GM12878 (cell line): ENCODE measurements around the gene TBL3. TPM values are rescaled to one million over a fixed set of nuclear protein-coding genes. Genes with fewer than 3 reads are reported as not detected.

Source experiments
- ATAC-seq: fragments of 200-7000 bp; cut with Tn5 transposase; 3 replicates; pipeline ENCODE4 v1.9.1; 2020; ENCODE audit warnings: mild to moderate bottlenecking, moderate library complexity
- BruUV-seq: library from RNA; stranded (reverse); fragments of 400-500 nt; replicated peaks from 2 replicates; lab custom pipeline; 2021; lab: Mats Ljungman, UMichigan
- CTCF ChIA-PET: fragments of 300-600 bp; sonication (Branson Sonifier 250); formaldehyde crosslinking; extraction: SDS; loops from one replicate; lab custom pipeline; 2021; ENCODE audit warnings: inconsistent platforms; lab: Yijun Ruan, JAX
- POLR2A ChIA-PET: fragments of 350-600 bp; formaldehyde crosslinking; extraction: SDS; loops from one replicate; lab custom pipeline; 2021; ENCODE audit warnings: inconsistent platforms; lab: Charles Lee
- RAD21 ChIA-PET: fragments of 300-600 bp; sonication (Branson Sonifier 250); formaldehyde crosslinking; loops from one replicate; lab custom pipeline; 2023; ENCODE audit warnings: antibody characterized with exemption; ENCODE audit not compliant: unreplicated experiment; lab: Charles Lee
- SMC1A ChIA-PET: fragments of 300-600 bp; sonication (Branson Sonifier 250); formaldehyde crosslinking; loops from one replicate; lab custom pipeline; 2023; ENCODE audit not compliant: unreplicated experiment, uncharacterized antibody; lab: Charles Lee
- DNase-seq: peaks from one replicate; pipeline ENCODE4 v3.0.0-alpha.2; 2011; ENCODE audit warnings: low read depth, low spot score
- FAIRE-seq: peaks from 3 replicates; lab custom pipeline; 2011; peaks lifted over from hg19 to GRCh38; lab: Jason Lieb, UNC
- H2AFZ ChIP-seq: 2 replicates; pipeline ENCODE4 v1.6.0; 2011; ENCODE audit warnings: low read depth, low read length, control low read depth; ENCODE audit not compliant: control insufficient read depth
- H3K27ac ChIP-seq: 2 replicates; pipeline ENCODE4 v1.5.1; 2011; ENCODE audit warnings: control low read depth; ENCODE audit not compliant: control insufficient read depth, insufficient read depth
- H3K27me3 ChIP-seq, 2 experiments: replicated peaks in 1 of 2; 2 replicates each; pipeline versions ENCODE4 v1.6.0 to v1.6.1; 2011; ENCODE audit warnings: low read length in 1 of 2; ENCODE audit not compliant: control insufficient read depth in 2 of 2, insufficient read depth in 2 of 2
- H3K36me3 ChIP-seq, 2 experiments: 2 replicates each; pipeline ENCODE4 v1.5.1; 2011; ENCODE audit warnings: low read length in 1 of 2; ENCODE audit not compliant: control insufficient read depth in 2 of 2, insufficient read depth in 2 of 2
- H3K4me1 ChIP-seq: 2 replicates; pipeline ENCODE4 v1.6.1; 2011; ENCODE audit warnings: mild to moderate bottlenecking, low read length, moderate library complexity, mixed read lengths; ENCODE audit not compliant: control insufficient read depth, insufficient read depth
- H3K4me2 ChIP-seq: 2 replicates; pipeline ENCODE4 v1.6.0; 2011; ENCODE audit warnings: control low read depth; ENCODE audit not compliant: control insufficient read depth, insufficient read depth
- H3K4me3 ChIP-seq: fragments of 200-600 bp; sonication (generic); 2 replicates; pipeline ENCODE4 v1.5.1; 2016
- H3K79me2 ChIP-seq: 2 replicates; pipeline ENCODE4 v1.6.0; 2011; ENCODE audit warnings: low read length; ENCODE audit not compliant: control insufficient read depth, insufficient read depth
- H3K9ac ChIP-seq: 2 replicates; pipeline ENCODE4 v1.8.0; 2011; ENCODE audit warnings: low read length, control low read depth, mixed read lengths; ENCODE audit not compliant: control insufficient read depth, insufficient read depth
- H3K9me3 ChIP-seq: replicated peaks from 3 replicates; pipeline ENCODE4 v1.5.1; 2011; ENCODE audit warnings: mild to moderate bottlenecking, low read length; ENCODE audit not compliant: control insufficient read depth, insufficient read depth
- H4K20me1 ChIP-seq: 2 replicates; pipeline ENCODE4 v1.6.0; 2011; ENCODE audit not compliant: control insufficient read depth, insufficient read depth
- BHLHE40 ChIP-seq, 2 experiments: fragments of 450-650 bp in 1 of 2; IDR thresholded peaks; 2 replicates each; pipeline ENCODE4 v1.6.1; 2011 to 2017; ENCODE audit warnings: low read depth in 2 of 2, borderline replicate concordance in 1 of 2, improper control_type of control experiment in 1 of 2, low read length in 1 of 2, mild to moderate bottlenecking in 1 of 2
- CREM ChIP-seq: IDR thresholded peaks from 2 replicates; pipeline ENCODE4 v1.6.1; 2014; ENCODE audit warnings: antibody characterized with exemption, low read depth
- EED ChIP-seq: sonication (generic); IDR thresholded peaks from 2 replicates; pipeline ENCODE4 v1.6.1; 2016; ENCODE audit warnings: antibody characterized with exemption, low read depth
- EGR1 ChIP-seq, 2 experiments: IDR thresholded peaks; 1 replicate in 1 of 2; 2 replicates in 1 of 2; pipeline ENCODE4 v1.6.1; 2011 to 2012; ENCODE audit warnings: low read depth in 2 of 2, low read length in 2 of 2, borderline replicate concordance in 1 of 2, mild to moderate bottlenecking in 1 of 2, moderate library complexity in 1 of 2
- FOXM1 ChIP-seq: IDR thresholded peaks from 2 replicates; pipeline ENCODE4 v1.6.1; 2012; ENCODE audit warnings: low read depth, mild to moderate bottlenecking, inconsistent platforms, low read length, moderate library complexity
- HCFC1 ChIP-seq: fragments of 150-350 bp; IDR thresholded peaks from 2 replicates; pipeline ENCODE4 v1.6.1; 2014; ENCODE audit warnings: low read length
- HSF1 ChIP-seq: fragments of 150-350 bp; IDR thresholded peaks from 2 replicates; pipeline ENCODE4 v1.6.1; 2014; ENCODE audit warnings: mild to moderate bottlenecking, low read depth, low read length
- IRF4 ChIP-seq: IDR thresholded peaks from 2 replicates; pipeline ENCODE4 v1.6.1; 2011; ENCODE audit warnings: low read depth, low read length
- NFYA ChIP-seq: IDR thresholded peaks from 2 replicates; pipeline ENCODE4 v1.6.1; 2011; ENCODE audit warnings: low read depth, mild to moderate bottlenecking, low read length, improper control_type of control experiment, borderline replicate concordance
- POLR2AphosphoS2 ChIP-seq: IDR thresholded peaks from 2 replicates; pipeline ENCODE4 v1.6.1; 2011; ENCODE audit warnings: low read depth, mild to moderate bottlenecking, low read length, improper control_type of control experiment, moderate library complexity
- RAD21 ChIP-seq: IDR thresholded peaks from 2 replicates; pipeline ENCODE4 v1.6.1; 2011; ENCODE audit warnings: mild to moderate bottlenecking, low read depth, low read length, moderate library complexity; ENCODE audit not compliant: insufficient read depth
- SMAD5 ChIP-seq: IDR thresholded peaks from 2 replicates; pipeline ENCODE4 v1.6.1; 2016; ENCODE audit warnings: antibody characterized with exemption, low read depth
- YBX1 ChIP-seq: fragments of 450-650 bp; IDR thresholded peaks from 2 replicates; pipeline ENCODE4 v1.6.1; 2016; ENCODE audit warnings: antibody characterized with exemption
- ZSCAN29 ChIP-seq: fragments of 450-650 bp; IDR thresholded peaks from 2 replicates; pipeline ENCODE4 v1.6.1; 2017; ENCODE audit warnings: mild to moderate bottlenecking, moderate library complexity
- WGBS: methylation state at CpG from one replicate; pipeline ENCODE4 v1.1.6; 2016; ENCODE audit warnings: low lambda C conversion rate; ENCODE audit not compliant: insufficient replicate concordance, insufficient coverage; ENCODE audit errors: missing lambda C conversion rate; 5-methylcytosine and 5-hydroxymethylcytosine counted together
- in situ Hi-C: fragments of 300-500 bp; cut with MboI; formaldehyde crosslinking; loops from 9 replicates; pipeline ENCODE4 v1.14.3; 2018; ENCODE audit warnings: mixed read lengths
- intact Hi-C: fragments of 100-400 bp; cut with micrococcal nuclease; formaldehyde crosslinking; loops from one replicate; pipeline ENCODE4 v1.14.2; 2022; ENCODE audit not compliant: unreplicated experiment
- polyA plus RNA-seq, 11 experiments: library from polyadenylated mRNA; depleted of rRNA in 4 of 11; unstranded in 6 of 11; stranded (reverse) in 5 of 11; fragments of >200 nt; fragmentation: Nextera tagmentation in 4 of 11; fragmentation: Illumina TruSeq in 1 of 11; extraction: Ambion mirVana in 4 of 11; extraction: Trizol in 1 of 11; gene quantifications; 1 replicate in 1 of 11; 2 replicates in 10 of 11; pipeline versions ENCODE4 v1.2.1 to v1.2.3, GENCODE V29; 2011 to 2016; ENCODE audit warnings: inconsistent platforms in 2 of 11, missing spikeins in 2 of 11, low read depth in 1 of 11
- total RNA-seq, 4 experiments: library from RNA; depleted of rRNA in 3 of 4; stranded (reverse); fragments of >200 nt in 3 of 4; fragmentation: Illumina TruSeq in 1 of 4; extraction: Trizol in 1 of 4; gene quantifications; 2 replicates each; pipeline versions ENCODE4 v1.2.1 to v1.2.3, GENCODE V29; 2013 to 2021
- TF ChIP-seq, protein P1 (sequence below): fragments of 450-650 bp; formaldehyde crosslinking; IDR thresholded peaks from 2 replicates; pipeline ENCODE4 v1.4.0; 2020; ENCODE audit warnings: mild to moderate bottlenecking, moderate library complexity
- TF ChIP-seq, protein P2 (sequence below): fragments of 450-650 bp; IDR thresholded peaks from 2 replicates; pipeline ENCODE4 v1.6.1; 2018; ENCODE audit warnings: borderline replicate concordance, mild to moderate bottlenecking; ENCODE audit not compliant: partially characterized antibody

TBL3 gene
- total and polyA plus RNA-seq, 10 of the 15 experiments (the other 5 are each of a cell fraction or from before 2014, with no cell fraction given), result 1.2 to 101 (median 34.2) TPM

- FAIRE-seq (no peak), ATAC-seq (no peak), DNase-seq (no peak)
- intact Hi-C loops (no loop called here), in situ Hi-C loops (loop anchor here (10.0 kb wide), 1 partner anchor 68 kb away; no protein-coding TSS in a partner anchor)
- H3K4me2 ChIP-seq, result no peak overlapping the region
- CTCF ChIA-PET, result no interaction called here
- SMC1A ChIA-PET, result no interaction called here
- no peak overlapping the region for H3K4me3 ChIP-seq
- H3K9me3 ChIP-seq, result no peaks in the 10 kb centered on the region
- no peaks in the 10 kb centered on the region for H3K36me3 ChIP-seq
- POLR2A ChIA-PET, result no interaction called here
- H3K27me3 ChIP-seq, result no peaks in the 10 kb centered on the region; a peak in 3 of 4 replicates
- no peak overlapping the region for H2AFZ ChIP-seq
- H3K4me1 ChIP-seq, result no peaks in the 10 kb centered on the region; the same call in 1 of the 2 replicates
- RAD21 ChIA-PET, result interaction anchor here (0.6 kb wide), 1 partner anchor 69 kb away, joined by 3 read pairs; no protein-coding TSS in a partner anchor
- BruUV-seq, result no TSS peak
- no peak overlapping the region for H3K27ac ChIP-seq
- WGBS, result 54% methylated on average over 19 of the region's 19 CpGs
- no peaks in the 10 kb centered on the region for H4K20me1 ChIP-seq
- no peak overlapping the region for H3K9ac ChIP-seq
- no peaks in the 10 kb centered on the region for H3K79me2 ChIP-seq
- TF ChIP-seq RAD21, result no peak
- TF ChIP-seq ZSCAN29, result no peak
- no peak for TF ChIP-seq YBX1
- no peak for TF ChIP-seq NFYA
- TF ChIP-seq HCFC1, result no peak
- TF ChIP-seq, protein P1, sequence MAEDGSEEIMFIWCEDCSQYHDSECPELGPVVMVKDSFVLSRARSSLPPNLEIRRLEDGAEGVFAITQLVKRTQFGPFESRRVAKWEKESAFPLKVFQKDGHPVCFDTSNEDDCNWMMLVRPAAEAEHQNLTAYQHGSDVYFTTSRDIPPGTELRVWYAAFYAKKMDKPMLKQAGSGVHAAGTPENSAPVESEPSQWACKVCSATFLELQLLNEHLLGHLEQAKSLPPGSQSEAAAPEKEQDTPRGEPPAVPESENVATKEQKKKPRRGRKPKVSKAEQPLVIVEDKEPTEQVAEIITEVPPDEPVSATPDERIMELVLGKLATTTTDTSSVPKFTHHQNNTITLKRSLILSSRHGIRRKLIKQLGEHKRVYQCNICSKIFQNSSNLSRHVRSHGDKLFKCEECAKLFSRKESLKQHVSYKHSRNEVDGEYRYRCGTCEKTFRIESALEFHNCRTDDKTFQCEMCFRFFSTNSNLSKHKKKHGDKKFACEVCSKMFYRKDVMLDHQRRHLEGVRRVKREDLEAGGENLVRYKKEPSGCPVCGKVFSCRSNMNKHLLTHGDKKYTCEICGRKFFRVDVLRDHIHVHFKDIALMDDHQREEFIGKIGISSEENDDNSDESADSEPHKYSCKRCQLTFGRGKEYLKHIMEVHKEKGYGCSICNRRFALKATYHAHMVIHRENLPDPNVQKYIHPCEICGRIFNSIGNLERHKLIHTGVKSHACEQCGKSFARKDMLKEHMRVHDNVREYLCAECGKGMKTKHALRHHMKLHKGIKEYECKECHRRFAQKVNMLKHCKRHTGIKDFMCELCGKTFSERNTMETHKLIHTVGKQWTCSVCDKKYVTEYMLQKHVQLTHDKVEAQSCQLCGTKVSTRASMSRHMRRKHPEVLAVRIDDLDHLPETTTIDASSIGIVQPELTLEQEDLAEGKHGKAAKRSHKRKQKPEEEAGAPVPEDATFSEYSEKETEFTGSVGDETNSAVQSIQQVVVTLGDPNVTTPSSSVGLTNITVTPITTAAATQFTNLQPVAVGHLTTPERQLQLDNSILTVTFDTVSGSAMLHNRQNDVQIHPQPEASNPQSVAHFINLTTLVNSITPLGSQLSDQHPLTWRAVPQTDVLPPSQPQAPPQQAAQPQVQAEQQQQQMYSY (CRISPR knock-in tag), result no peak
- no peak for TF ChIP-seq CREM
- no peak for TF ChIP-seq IRF4
- no peak for TF ChIP-seq BHLHE40 (IDR thresholded peaks at IDR 0.05; ENCODE audit: borderline replicate concordance in 1 of 2, low read depth in 2 of 2, low read length in 1 of 2)
- TF ChIP-seq FOXM1, result no peak
- no peak for TF ChIP-seq EED
- no peak for TF ChIP-seq EGR1 (IDR thresholded peaks at IDR 0.05; ENCODE audit: borderline replicate concordance in 1 of 2, low read depth in 2 of 2, low read length in 2 of 2)
- TF ChIP-seq, protein P2, sequence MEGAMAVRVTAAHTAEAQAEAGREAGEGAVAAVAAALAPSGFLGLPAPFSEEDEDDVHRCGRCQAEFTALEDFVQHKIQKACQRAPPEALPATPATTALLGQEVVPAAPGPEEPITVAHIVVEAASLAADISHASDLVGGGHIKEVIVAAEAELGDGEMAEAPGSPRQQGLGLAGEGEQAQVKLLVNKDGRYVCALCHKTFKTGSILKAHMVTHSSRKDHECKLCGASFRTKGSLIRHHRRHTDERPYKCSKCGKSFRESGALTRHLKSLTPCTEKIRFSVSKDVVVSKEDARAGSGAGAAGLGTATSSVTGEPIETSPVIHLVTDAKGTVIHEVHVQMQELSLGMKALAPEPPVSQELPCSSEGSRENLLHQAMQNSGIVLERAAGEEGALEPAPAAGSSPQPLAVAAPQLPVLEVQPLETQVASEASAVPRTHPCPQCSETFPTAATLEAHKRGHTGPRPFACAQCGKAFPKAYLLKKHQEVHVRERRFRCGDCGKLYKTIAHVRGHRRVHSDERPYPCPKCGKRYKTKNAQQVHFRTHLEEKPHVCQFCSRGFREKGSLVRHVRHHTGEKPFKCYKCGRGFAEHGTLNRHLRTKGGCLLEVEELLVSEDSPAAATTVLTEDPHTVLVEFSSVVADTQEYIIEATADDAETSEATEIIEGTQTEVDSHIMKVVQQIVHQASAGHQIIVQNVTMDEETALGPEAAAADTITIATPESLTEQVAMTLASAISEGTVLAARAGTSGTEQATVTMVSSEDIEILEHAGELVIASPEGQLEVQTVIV, result no peak
- TF ChIP-seq SMAD5, result no peak
- no peak for TF ChIP-seq POLR2AphosphoS2
- no peak for TF ChIP-seq HSF1
These were observed 39.5 kb upstream of the TBL3 start for GRCh38 chr16:1932050-1933028.
